Activated T-cell treated with anti-CD3 and anti-CD28 coated beads, Interleukin-2, amount 50 U/mL, for 24 hours (primary cell): ENCODE results near the gene SAYSD1.

ENCODE experiments used
- DNase-seq: peaks from one replicate; pipeline ENCODE4 v3.0.0-alpha.2; 2020
- H3K27ac Mint-ChIP-seq: 2 replicates; pipeline ENCODE4 v1.8.0; 2020; ENCODE audit warnings: mild to moderate bottlenecking, mixed read lengths
- H3K27me3 Mint-ChIP-seq: 2 replicates; pipeline ENCODE4 v1.8.0; 2020; ENCODE audit warnings: mixed read lengths
- H3K36me3 Mint-ChIP-seq: 2 replicates; pipeline ENCODE4 v1.8.0; 2020; ENCODE audit warnings: low read depth, mixed read lengths
- H3K4me1 Mint-ChIP-seq: 2 replicates; pipeline ENCODE4 v1.8.0; 2020; ENCODE audit warnings: low read depth, mixed read lengths
- H3K4me3 Mint-ChIP-seq: 2 replicates; pipeline ENCODE4 v1.8.0; 2020; ENCODE audit warnings: mild to moderate bottlenecking, moderate library complexity, mixed read lengths
- H3K9me3 Mint-ChIP-seq: 2 replicates; pipeline ENCODE4 v1.8.0; 2020; ENCODE audit warnings: mixed read lengths

Gene SAYSD1

DNA sequence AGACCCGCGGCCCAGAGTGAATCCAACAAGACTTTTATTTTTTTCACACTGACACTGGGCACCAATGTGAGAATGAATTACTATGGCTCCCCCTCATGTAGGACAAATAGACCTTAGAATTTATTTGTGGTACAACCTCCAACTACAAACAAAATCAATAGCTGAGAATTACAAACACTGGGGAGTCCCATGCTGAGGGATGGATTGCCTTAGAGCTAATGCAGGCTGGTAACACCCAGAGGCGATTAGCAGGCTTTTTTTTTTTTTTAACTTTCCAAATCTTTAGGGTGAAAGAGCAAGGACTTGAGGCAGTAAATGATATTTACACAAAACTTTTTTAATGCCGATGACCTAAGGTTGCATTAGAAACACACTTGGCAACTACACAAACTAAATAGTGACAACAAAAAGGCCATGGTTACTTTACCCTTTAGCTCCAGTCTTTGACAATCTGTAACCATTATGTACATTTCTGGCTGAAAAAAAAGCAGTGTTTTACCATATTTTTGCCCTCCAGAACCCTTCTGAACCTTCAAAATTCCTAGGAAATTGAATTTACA is 21.8 kb downstream of the SAYSD1 start:
- H3K4me1 Mint-ChIP-seq, result peaks cover 3% of the 10 kb centered on the region
- no peak overlapping the region for H3K27ac Mint-ChIP-seq
- H3K36me3 Mint-ChIP-seq, result no peaks in the 10 kb centered on the region

GRCh38 chr6:39092124-39092523 is 22.9 kb downstream of the SAYSD1 start:
- Mint-ChIP-seq H3K27ac (no peak overlapping the region), H3K4me3 (no peak overlapping the region), H3K27me3 (peaks cover 49% of the 10 kb centered on the region), H3K4me1 (peaks cover 3% of the 10 kb centered on the region), H3K9me3 (no peaks in the 10 kb centered on the region), H3K36me3 (no peaks in the 10 kb centered on the region)
- DNase-seq, result no peak

More for the DNA sequence above, 21.8 kb downstream of the SAYSD1 start:
- Mint-ChIP-seq H3K9me3 (no peaks in the 10 kb centered on the region), H3K27me3 (peaks cover 38% of the 10 kb centered on the region), H3K4me3 (no peak overlapping the region)
- DNase-seq, result no peak

GRCh38 chr6:39091220-39091619 is 23.8 kb downstream of the SAYSD1 start:
- no peak for DNase-seq
- Mint-ChIP-seq H3K4me1 (peaks cover 11% of the 10 kb centered on the region), H3K9me3 (no peaks in the 10 kb centered on the region), H3K36me3 (no peaks in the 10 kb centered on the region), H3K27me3 (peaks cover 58% of the 10 kb centered on the region), H3K27ac (no peak overlapping the region), H3K4me3 (no peak overlapping the region)

DNA sequence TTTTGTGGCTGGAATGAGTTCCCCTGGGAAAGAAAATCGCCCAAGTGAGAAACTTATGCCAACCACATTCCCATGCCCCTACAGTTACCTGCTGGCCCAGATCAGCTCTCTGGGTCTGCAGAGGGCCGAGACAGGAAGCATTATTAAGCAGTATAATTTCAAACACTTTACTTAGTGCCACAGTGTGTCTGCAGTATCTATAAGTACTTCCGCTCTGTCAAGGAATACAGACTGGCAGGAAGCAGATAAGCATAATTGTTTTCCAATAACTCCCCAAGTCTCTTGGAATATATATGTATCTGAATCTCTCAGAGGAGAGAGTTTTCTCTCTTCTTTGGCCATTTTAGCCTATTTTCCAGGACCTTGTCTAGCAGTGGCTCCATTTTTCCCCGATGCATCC is 24.9 kb downstream of the SAYSD1 start:
- H3K27me3 Mint-ChIP-seq, result peaks cover 70% of the 10 kb centered on the region

GRCh38 chr6:39088331-39088730 is 26.7 kb downstream of the SAYSD1 start:
- no peaks in the 10 kb centered on the region for H3K9me3 Mint-ChIP-seq

More for the DNA sequence above, 24.9 kb downstream of the SAYSD1 start:
- Mint-ChIP-seq H3K27ac (no peak overlapping the region), H3K36me3 (no peaks in the 10 kb centered on the region), H3K4me1 (peaks cover 17% of the 10 kb centered on the region), H3K9me3 (no peaks in the 10 kb centered on the region), H3K4me3 (no peak overlapping the region)
- no peak for DNase-seq

GRCh38 chr6:39087197-39087596 is 27.8 kb downstream of the SAYSD1 start:
- H3K27me3 Mint-ChIP-seq, result peaks cover 76% of the 10 kb centered on the region
- no peak for DNase-seq
- H3K4me1 Mint-ChIP-seq, result peaks cover 22% of the 10 kb centered on the region
- H3K27ac Mint-ChIP-seq, result no peak overlapping the region
- no peaks in the 10 kb centered on the region for H3K36me3 Mint-ChIP-seq
- H3K4me3 Mint-ChIP-seq, result no peak overlapping the region
- no peaks in the 10 kb centered on the region for H3K9me3 Mint-ChIP-seq

More at GRCh38 chr6:39088331-39088730, 26.7 kb downstream of the SAYSD1 start:
- H3K27ac Mint-ChIP-seq, result no peak overlapping the region
- no peak for DNase-seq
- H3K36me3 Mint-ChIP-seq, result no peaks in the 10 kb centered on the region
- H3K4me1 Mint-ChIP-seq, result peaks cover 22% of the 10 kb centered on the region
- peaks cover 80% of the 10 kb centered on the region for H3K27me3 Mint-ChIP-seq
- no peak overlapping the region for H3K4me3 Mint-ChIP-seq

GRCh38 chr6:39086711-39087110 is 28.3 kb downstream of the SAYSD1 start:
- H3K36me3 Mint-ChIP-seq, result no peaks in the 10 kb centered on the region
- no peak overlapping the region for H3K27ac Mint-ChIP-seq
- H3K4me3 Mint-ChIP-seq, result no peak overlapping the region
- DNase-seq, result no peak
- peaks cover 76% of the 10 kb centered on the region for H3K27me3 Mint-ChIP-seq
- no peaks in the 10 kb centered on the region for H3K9me3 Mint-ChIP-seq
- H3K4me1 Mint-ChIP-seq, result peaks cover 22% of the 10 kb centered on the region

GRCh38 chr6:39086294-39086693 is 28.7 kb downstream of the SAYSD1 start:
- Mint-ChIP-seq H3K27me3 (peaks cover 74% of the 10 kb centered on the region), H3K4me3 (no peak overlapping the region), H3K27ac (no peak overlapping the region), H3K36me3 (no peaks in the 10 kb centered on the region), H3K4me1 (peaks cover 22% of the 10 kb centered on the region), H3K9me3 (no peaks in the 10 kb centered on the region)
- no peak for DNase-seq

DNA sequence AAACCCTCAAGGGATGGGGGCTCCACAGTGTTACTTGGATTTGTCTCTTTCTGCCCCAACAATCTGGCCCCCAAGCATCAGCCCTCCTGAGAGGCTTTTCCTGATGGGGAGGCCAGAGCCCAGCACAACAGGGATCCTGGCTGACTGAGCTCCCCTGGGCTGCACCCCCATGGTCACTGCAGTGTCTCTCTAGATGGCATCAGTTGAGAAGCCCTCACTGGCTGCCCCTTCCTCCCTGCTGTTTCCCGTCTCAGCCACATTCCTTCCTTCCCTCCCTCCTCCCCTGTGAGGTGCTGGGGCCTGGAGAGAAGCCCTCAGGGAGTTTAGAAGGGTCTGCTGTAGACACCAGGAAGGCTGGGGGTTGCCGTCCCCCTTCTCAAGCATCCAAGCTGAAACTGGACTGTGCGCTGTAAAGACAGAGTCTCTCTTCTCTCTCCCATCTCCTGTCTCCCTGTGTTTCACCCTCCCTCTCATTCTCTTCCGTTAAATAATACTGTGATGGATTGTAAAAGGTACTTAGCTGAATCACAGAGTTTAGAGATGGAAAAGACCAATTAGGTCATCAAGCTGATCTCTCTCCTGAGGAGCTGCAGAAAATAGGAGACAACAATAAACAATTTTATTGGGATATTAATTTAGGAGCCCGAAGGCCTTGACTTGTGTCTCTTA is 29.7 kb downstream of the SAYSD1 start:
- Mint-ChIP-seq H3K4me3 (no peak overlapping the region), H3K36me3 (no peaks in the 10 kb centered on the region), H3K27me3 (peaks cover 63% of the 10 kb centered on the region), H3K27ac (no peak overlapping the region), H3K4me1 (peaks cover 22% of the 10 kb centered on the region), H3K9me3 (no peaks in the 10 kb centered on the region)
- DNase-seq, result no peak

- Mint-ChIP-seq H3K4me1 (peaks cover 22% of the 10 kb centered on the region), H3K9me3 (no peaks in the 10 kb centered on the region), H3K27ac (no peak overlapping the region), H3K4me3 (no peak overlapping the region), H3K36me3 (no peaks in the 10 kb centered on the region), H3K27me3 (peaks cover 57% of the 10 kb centered on the region)
- DNase-seq, result no peak
Measured at GRCh38 chr6:39084506-39084905, 30.5 kb downstream of the SAYSD1 start.

- Mint-ChIP-seq H3K27me3 (peaks cover 44% of the 10 kb centered on the region), H3K4me3 (no peak overlapping the region), H3K27ac (no peak overlapping the region), H3K9me3 (no peaks in the 10 kb centered on the region), H3K36me3 (no peaks in the 10 kb centered on the region), H3K4me1 (peaks cover 19% of the 10 kb centered on the region)
- no peak for DNase-seq
Measured at GRCh38 chr6:39083231-39083634, 31.8 kb downstream of the SAYSD1 start.

- Mint-ChIP-seq H3K27me3 (peaks cover 35% of the 10 kb centered on the region), H3K4me3 (no peak overlapping the region), H3K27ac (no peak overlapping the region), H3K36me3 (no peaks in the 10 kb centered on the region), H3K4me1 (peaks cover 19% of the 10 kb centered on the region), H3K9me3 (no peaks in the 10 kb centered on the region)
- no peak for DNase-seq
Measured at GRCh38 chr6:39082310-39082709, 32.7 kb downstream of the SAYSD1 start.

DNA sequence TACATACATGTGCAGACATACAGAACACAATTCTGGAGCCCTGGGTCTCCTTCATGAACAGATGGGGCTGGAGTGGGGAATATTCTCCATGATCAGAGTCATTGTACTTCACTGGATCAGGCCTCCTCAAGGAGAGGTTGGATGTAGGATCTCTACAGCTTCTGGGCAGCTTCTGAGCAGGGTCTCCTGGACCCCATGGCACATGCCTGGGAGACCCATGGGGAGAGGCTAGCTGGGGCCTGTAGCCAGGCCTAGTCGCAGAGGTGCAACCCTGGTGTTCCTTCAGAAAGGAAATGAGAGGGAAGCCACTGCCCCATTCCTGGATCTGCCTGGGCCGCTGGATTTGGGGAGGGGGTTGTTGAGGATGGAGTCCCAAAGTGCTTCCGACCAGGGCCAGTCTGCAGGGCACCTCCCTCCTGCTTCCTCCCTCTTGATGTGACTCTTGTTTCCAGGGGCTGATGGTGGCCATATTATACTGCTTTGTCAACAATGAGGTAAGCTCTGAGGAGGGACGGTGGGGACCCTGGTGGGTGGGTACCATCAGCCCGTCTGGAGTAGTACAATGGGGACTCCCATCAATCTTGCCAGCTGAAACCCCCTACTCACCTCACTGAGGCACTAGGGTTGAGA is 34.6 kb downstream of the SAYSD1 start:
- no peaks in the 10 kb centered on the region for H3K9me3 Mint-ChIP-seq
- no peaks in the 10 kb centered on the region for H3K36me3 Mint-ChIP-seq
- peaks cover 15% of the 10 kb centered on the region for H3K27me3 Mint-ChIP-seq
- DNase-seq, result no peak
- H3K4me1 Mint-ChIP-seq, result peaks cover 5% of the 10 kb centered on the region
- H3K27ac Mint-ChIP-seq, result no peak overlapping the region
- no peak overlapping the region for H3K4me3 Mint-ChIP-seq

DNA sequence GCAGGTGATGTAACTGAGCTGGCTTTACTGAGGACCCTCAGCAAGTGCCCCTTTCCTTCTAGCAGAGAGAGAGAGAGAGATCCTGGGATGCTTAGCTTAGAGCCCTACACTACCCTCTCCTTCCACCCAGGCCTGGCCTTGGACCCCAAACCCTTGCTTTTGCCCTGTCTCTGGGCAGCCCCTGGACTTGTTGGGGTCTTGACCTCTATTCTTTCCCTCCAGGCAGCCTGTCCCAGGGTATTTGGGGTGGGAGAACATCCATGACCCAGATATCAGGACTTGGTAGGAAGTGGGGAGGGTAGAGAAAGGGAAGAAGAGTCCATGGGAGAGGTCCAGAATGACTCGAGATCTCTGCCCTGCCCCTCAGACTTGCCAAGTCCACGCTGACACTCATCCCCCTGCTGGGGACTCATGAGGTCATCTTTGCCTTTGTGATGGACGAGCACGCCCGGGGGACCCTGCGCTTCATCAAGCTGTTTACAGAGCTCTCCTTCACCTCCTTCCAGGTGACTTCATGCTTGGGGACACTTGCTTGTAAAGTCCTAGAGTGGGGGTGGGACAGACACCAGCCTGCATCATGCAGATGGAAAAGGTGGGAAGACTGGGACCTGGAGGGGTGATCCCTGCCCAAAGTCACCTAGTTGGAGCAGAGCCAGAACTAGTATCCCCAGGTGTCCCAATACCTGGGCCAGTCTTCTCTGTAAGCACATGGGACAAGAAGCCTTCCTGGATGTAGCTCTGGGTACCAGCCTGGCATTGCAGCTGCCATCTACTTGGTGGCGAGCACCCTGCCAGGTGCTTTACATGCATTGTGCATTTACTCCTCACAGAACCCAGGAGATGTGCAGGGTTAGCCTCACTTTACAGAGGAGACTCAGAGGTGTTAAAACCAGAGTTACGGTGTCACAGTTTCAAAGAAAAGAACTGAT is 35.5 kb downstream of the SAYSD1 start:
- Mint-ChIP-seq H3K36me3 (no peaks in the 10 kb centered on the region), H3K4me3 (no peak overlapping the region), H3K27me3 (peaks cover 12% of the 10 kb centered on the region), H3K4me1 (peaks cover 5% of the 10 kb centered on the region), H3K27ac (no peak overlapping the region), H3K9me3 (no peaks in the 10 kb centered on the region)
- no peak for DNase-seq
